Transverse colon (tissue), 4 donors: ENCODE results near the gene ECI1. TPM values are rescaled to one million over a fixed set of nuclear protein-coding genes. Genes with fewer than 3 reads are reported as not detected.

Source experiments
- DNase-seq: peaks from one replicate; pipeline ENCODE4 v3.0.0-alpha.2; 2019
- H3K27ac ChIP-seq, 4 donors: fragments of 200-600 bp; sonication (generic); 2 replicates each; pipeline ENCODE4 v1.5.1; 2016 to 2018; ENCODE audit warnings: inconsistent platforms in 4 of 4
- H3K27me3 ChIP-seq: fragments of 200-600 bp; sonication (generic); 2 replicates; pipeline ENCODE4 v1.5.1; 2017; ENCODE audit warnings: inconsistent platforms
- H3K36me3 ChIP-seq, 4 donors: fragments of 200-600 bp; sonication (generic); 2 replicates each; pipeline ENCODE4 v1.5.1; 2017 to 2019; ENCODE audit warnings: inconsistent platforms in 4 of 4
- H3K4me1 ChIP-seq, 4 donors: fragments of 200-600 bp; sonication (generic); 2 replicates each; pipeline ENCODE4 v1.5.1; 2017 to 2020; ENCODE audit warnings: inconsistent platforms in 4 of 4
- H3K4me3 ChIP-seq, 4 donors: fragments of 200-600 bp; sonication (generic); 1 replicate in 1 of 4; 2 replicates in 3 of 4; pipeline versions ENCODE4 v1.5.1 to v1.6.1; 2017 to 2019; ENCODE audit warnings: inconsistent platforms in 4 of 4
- H3K9me3 ChIP-seq, 2 donors: fragments of 200-600 bp; sonication (generic); 2 replicates each; pipeline ENCODE4 v1.5.1; 2017 to 2019; ENCODE audit warnings: inconsistent platforms in 2 of 2
- EP300 ChIP-seq: sonication (generic); formaldehyde crosslinking; IDR thresholded peaks from one replicate; pipeline ENCODE4 v1.6.1; 2017; ENCODE audit warnings: antibody characterized with exemption, low read depth
- POLR2A ChIP-seq: fragments of 450-650 bp; IDR thresholded peaks from one replicate; pipeline ENCODE4 v1.6.1; 2016; ENCODE audit warnings: antibody characterized with exemption, mild to moderate bottlenecking, moderate library complexity
- POLR2AphosphoS5 ChIP-seq, 3 donors: sonication (generic); formaldehyde crosslinking; IDR thresholded peaks; one replicate each; pipeline ENCODE4 v1.6.1; 2016; ENCODE audit warnings: antibody characterized with exemption in 3 of 3
- WGBS, 2 donors: methylation state at CpG; one replicate each; pipeline ENCODE4 v1.1.5; 2018; ENCODE audit warnings: low coverage in 1 of 2; 5-methylcytosine and 5-hydroxymethylcytosine counted together
- in situ Hi-C, 4 donors: fragments of 200-750 bp; cut with MboI; loops; one replicate each; pipeline versions ENCODE4 v1.15.0 to v1.15.1; 2017; ENCODE audit warnings: low sequenced_read_pairs in 3 of 4, low pct_ligation_motif_present in 1 of 4, low pct_unique_long_range_greater_than_20kb in 1 of 4
- intact Hi-C: fragments of 100-400 bp; cut with DNase I; formaldehyde crosslinking; loops from one replicate; pipeline ENCODE4 v1.15.1; 2023; ENCODE audit warnings: low total_unique reads
- total RNA-seq, 4 donors: library from RNA; depleted of rRNA; stranded (reverse); fragments of >200 nt; gene quantifications; one replicate each; pipeline ENCODE4 v1.1.0, GENCODE V29; 2016
- TF ChIP-seq, protein P1 (sequence below), 5 experiments: fragments of 200-600 bp in 3 of 5; fragments of 450-650 bp in 2 of 5; sonication (generic) in 3 of 5; IDR thresholded peaks; 1 replicate in 2 of 5; 2 replicates in 3 of 5; pipeline ENCODE4 v1.5.1; 2016 to 2017; ENCODE audit warnings: antibody characterized with exemption in 5 of 5, inconsistent platforms in 3 of 5, mild to moderate bottlenecking in 2 of 5, moderate library complexity in 1 of 5

ECI1 gene
- total RNA-seq, 4 donors from 2014 or later, result 24.5 to 218 (median 100) TPM

DNA sequence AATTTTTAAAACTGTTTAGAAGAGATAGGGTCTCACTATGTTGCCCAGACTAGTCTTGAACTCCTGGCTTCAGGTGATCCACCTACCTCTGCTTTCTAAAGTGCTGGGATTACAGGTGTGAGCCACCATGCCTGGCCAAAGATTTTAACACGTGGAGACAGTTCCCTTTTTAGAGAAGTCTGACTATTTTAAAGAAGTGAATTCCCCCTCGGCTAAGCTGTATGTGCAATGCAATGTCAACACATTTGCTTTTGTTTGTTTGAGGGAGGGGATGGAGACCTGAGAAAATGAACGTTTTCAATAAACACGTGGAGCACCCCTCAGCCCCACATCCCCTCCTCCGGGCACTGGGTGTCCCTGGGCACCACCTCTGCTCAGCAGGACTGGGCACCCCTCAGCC, 30.9 kb upstream of the ECI1 start:
- Histone ChIP-seq H3K4me1 (no peaks in the 10 kb centered on the region), H3K9me3 (no peaks in the 10 kb centered on the region), H3K36me3 (no peaks in the 10 kb centered on the region), H3K27ac (no peak overlapping the region), H3K4me3 (no peak overlapping the region), H3K27me3 (no peaks in the 10 kb centered on the region)
- no peak for DNase-seq
- in situ Hi-C loops (no loop called here), intact Hi-C loops (no loop called here)
- TF ChIP-seq EP300 (no peak), POLR2A (no peak), POLR2AphosphoS5 (IDR thresholded peaks at IDR 0.05) (no peak)
- TF ChIP-seq, protein P1, sequence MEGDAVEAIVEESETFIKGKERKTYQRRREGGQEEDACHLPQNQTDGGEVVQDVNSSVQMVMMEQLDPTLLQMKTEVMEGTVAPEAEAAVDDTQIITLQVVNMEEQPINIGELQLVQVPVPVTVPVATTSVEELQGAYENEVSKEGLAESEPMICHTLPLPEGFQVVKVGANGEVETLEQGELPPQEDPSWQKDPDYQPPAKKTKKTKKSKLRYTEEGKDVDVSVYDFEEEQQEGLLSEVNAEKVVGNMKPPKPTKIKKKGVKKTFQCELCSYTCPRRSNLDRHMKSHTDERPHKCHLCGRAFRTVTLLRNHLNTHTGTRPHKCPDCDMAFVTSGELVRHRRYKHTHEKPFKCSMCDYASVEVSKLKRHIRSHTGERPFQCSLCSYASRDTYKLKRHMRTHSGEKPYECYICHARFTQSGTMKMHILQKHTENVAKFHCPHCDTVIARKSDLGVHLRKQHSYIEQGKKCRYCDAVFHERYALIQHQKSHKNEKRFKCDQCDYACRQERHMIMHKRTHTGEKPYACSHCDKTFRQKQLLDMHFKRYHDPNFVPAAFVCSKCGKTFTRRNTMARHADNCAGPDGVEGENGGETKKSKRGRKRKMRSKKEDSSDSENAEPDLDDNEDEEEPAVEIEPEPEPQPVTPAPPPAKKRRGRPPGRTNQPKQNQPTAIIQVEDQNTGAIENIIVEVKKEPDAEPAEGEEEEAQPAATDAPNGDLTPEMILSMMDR (IDR thresholded peaks at IDR 0.05), result no peak
- 63 to 67% methylated on average over 2 to 5 of the region's 5 CpGs for WGBS, 2 donors

DNA sequence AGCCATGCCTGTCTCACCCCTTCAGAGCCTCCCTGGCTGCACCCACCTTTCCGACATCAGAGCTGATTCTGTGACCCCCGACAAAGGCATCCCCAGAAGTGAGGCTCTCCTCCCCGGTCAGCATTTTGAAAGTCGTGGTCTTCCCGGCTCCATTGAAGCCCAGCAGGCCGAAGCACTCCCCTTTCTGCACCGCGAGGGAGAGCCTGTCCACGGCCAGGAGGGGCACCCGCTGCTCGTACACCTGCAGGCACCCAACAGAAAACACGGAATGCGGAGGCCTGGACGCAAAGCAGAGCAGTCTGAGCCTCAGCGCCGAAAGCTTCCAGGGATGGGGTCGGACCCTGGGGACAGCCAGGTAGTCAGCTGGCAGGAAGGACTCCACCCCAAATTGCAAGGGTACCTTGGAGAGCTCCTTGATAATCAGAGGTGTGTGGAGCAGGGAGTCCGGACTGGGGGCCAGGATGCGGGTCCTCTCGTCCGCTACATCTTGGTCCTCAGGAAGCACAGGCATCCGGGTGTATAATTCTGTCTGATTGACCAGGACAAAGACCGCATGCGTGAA, 29.7 kb upstream of the ECI1 start:
- H3K9me3 ChIP-seq, result no peaks in the 10 kb centered on the region
- no peak overlapping the region for H3K4me3 ChIP-seq
- TF ChIP-seq, protein P1 (IDR thresholded peaks at IDR 0.05), result no peak
- TF ChIP-seq POLR2A (no peak), POLR2AphosphoS5 (IDR thresholded peaks at IDR 0.05) (no peak), EP300 (no peak)
- H3K27me3 ChIP-seq, result no peaks in the 10 kb centered on the region
- no peak for DNase-seq
- in situ Hi-C loops, result no loop called here
- no peaks in the 10 kb centered on the region for H3K4me1 ChIP-seq
- WGBS, 2 donors, result 89% methylated on average over 24 of the region's 24 CpGs; no CpG with 5 or more reads in 1 of the 2 donors
- intact Hi-C loops, result no loop called here
- H3K36me3 ChIP-seq, result no peaks in the 10 kb centered on the region
- no peak overlapping the region for H3K27ac ChIP-seq

DNA sequence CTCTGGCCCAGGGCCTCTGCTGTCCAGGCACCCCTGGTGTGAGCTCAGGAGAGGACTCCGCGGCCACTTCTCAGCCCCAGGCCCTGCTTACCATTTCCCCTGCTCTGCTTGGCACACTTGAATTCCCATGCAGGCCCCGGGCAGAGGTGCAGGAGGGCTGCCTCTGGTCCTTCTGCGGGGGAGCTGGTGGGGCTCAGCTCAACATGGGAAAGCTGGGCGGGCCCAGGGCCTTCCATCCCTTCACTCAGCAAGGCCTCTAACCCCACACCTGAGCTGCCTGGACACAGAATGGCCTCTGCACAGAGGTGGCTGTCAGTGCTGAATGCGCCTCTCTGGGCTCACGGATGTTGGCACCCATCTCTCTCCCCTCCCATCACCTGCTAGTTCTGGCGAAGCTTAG, 29.1 kb upstream of the ECI1 start:
- no peak overlapping the region for H3K4me3 ChIP-seq
- no peak overlapping the region for H3K27ac ChIP-seq
- no peaks in the 10 kb centered on the region for H3K27me3 ChIP-seq
- H3K36me3 ChIP-seq, result no peaks in the 10 kb centered on the region
- in situ Hi-C loops, result no loop called here
- TF ChIP-seq POLR2A, result no peak
- no peak for TF ChIP-seq POLR2AphosphoS5 (IDR thresholded peaks at IDR 0.05)
- no peak for TF ChIP-seq EP300
- TF ChIP-seq, protein P1 (IDR thresholded peaks at IDR 0.05), result no peak
- no peaks in the 10 kb centered on the region for H3K4me1 ChIP-seq
- intact Hi-C loops, result no loop called here
- H3K9me3 ChIP-seq, result no peaks in the 10 kb centered on the region
- DNase-seq, result no peak
- 89 to 100% methylated on average over 2 to 7 of the region's 8 CpGs for WGBS, 2 donors

DNA sequence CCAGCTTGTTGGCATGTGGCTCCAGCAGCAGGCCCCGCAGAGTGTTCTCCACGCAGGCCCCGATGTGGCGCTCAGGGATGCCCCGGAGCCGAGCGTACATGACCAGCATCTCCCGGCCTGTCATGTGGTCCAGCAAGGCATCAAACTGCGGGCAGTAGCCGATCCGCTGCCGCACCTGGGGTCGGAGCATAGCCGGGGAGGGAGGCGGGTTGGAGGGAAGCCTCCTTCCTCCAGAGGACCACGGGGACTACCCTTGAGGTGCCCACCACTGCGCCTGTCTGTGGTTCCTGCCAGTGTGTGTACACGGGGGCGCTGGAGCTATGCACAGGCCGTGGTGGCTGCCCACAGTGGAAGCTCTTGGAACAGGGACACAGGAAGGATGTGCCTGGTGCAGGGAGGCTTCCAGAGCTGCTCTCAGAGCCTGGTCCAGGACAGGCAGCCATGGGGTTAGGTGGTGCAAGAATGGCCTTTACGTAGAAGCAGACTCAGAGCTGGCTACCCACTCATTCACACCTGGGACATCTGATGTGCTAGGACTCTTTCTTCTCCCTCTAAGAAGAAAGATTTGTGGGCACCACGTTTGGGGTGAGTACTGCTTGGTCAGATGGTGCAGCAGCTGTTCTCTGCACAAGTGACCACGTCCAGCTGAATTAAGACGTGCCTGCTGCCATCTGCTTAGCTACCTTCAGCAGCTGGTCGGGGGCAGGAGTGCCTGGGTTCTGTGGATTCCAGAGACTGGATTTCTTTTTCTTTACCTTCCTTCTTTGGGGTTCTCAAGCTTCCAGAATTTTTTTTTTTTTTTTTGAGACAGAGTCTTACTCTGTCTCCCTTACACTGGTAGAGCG, 27.8 kb upstream of the ECI1 start:
- no peaks in the 10 kb centered on the region for H3K4me1 ChIP-seq
- no peak overlapping the region for H3K27ac ChIP-seq
- no peak overlapping the region for H3K4me3 ChIP-seq
- TF ChIP-seq EP300 (no peak), POLR2AphosphoS5 (IDR thresholded peaks at IDR 0.05) (no peak)
- TF ChIP-seq, protein P1 (IDR thresholded peaks at IDR 0.05), result no peak
- WGBS, 2 donors, result 86% methylated on average over 1 to 26 of the region's 26 CpGs
- H3K9me3 ChIP-seq, result no peaks in the 10 kb centered on the region
- no peak for DNase-seq
- intact Hi-C loops (no loop called here), in situ Hi-C loops (no loop called here)
- no peaks in the 10 kb centered on the region for H3K36me3 ChIP-seq
- no peaks in the 10 kb centered on the region for H3K27me3 ChIP-seq
